WERI-Rb-1 (cell line): ENCODE data around the gene SLC29A3.

ENCODE experiments used
- DNase-seq: peaks from one replicate; pipeline ENCODE4 v3.0.0-alpha.2; 2020
- H3K27ac ChIP-seq: fragments of 250-450 bp; sonication (Bioruptor Pico); 2 replicates; pipeline ENCODE4 v1.5.1; 2020; ENCODE audit warnings: mild to moderate bottlenecking, moderate library complexity
- H3K27me3 ChIP-seq: fragments of 250-450 bp; sonication (Bioruptor Pico); 2 replicates; pipeline ENCODE4 v1.5.1; 2021; ENCODE audit warnings: mild to moderate bottlenecking, low read depth, moderate library complexity; ENCODE audit not compliant: insufficient read depth, severe bottlenecking
- H3K36me3 ChIP-seq: fragments of 250-450 bp; sonication (Bioruptor Pico); 2 replicates; pipeline ENCODE4 v1.5.1; 2020; ENCODE audit warnings: mild to moderate bottlenecking, moderate library complexity
- H3K4me3 ChIP-seq: 2 replicates; pipeline ENCODE4 v1.5.1; 2011; ENCODE audit warnings: low read depth, mild to moderate bottlenecking, control low read depth, low read length
- H3K9me3 ChIP-seq: fragments of 250-450 bp; sonication (Bioruptor Pico); 2 replicates; pipeline ENCODE4 v1.5.1; 2021; ENCODE audit warnings: mild to moderate bottlenecking, moderate library complexity; ENCODE audit not compliant: severe bottlenecking
- TF ChIP-seq, protein P1 (sequence below): IDR thresholded peaks from 2 replicates; pipeline ENCODE4 v1.5.1; 2011; ENCODE audit warnings: low read depth, mild to moderate bottlenecking, control low read depth, inconsistent platforms, low read length

SLC29A3 gene

DNA sequence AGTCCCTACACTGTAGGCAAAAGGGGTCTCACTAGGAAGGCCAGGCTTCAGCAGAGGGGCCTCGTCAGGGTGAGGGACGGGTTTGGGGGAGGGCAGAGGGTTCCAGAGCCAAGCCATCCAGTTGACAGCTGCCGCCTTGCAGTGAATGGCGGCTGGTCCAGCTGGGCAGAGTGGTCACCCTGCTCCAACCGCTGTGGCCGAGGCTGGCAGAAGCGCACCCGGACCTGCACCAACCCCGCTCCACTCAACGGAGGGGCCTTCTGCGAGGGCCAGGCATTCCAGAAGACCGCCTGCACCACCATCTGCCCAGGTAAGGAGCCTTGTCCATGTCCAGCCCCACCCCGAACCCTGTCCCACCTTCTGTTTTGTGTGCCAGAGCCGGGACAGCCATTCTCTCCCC is 31.6 kb upstream of the SLC29A3 start:
- Histone ChIP-seq H3K36me3 (peaks cover 43% of the 10 kb centered on the region), H3K27ac (no peak overlapping the region), H3K9me3 (no peaks in the 10 kb centered on the region), H3K27me3 (no peaks in the 10 kb centered on the region), H3K4me3 (no peak overlapping the region)
- DNase-seq: no peak
- TF ChIP-seq, protein P1, sequence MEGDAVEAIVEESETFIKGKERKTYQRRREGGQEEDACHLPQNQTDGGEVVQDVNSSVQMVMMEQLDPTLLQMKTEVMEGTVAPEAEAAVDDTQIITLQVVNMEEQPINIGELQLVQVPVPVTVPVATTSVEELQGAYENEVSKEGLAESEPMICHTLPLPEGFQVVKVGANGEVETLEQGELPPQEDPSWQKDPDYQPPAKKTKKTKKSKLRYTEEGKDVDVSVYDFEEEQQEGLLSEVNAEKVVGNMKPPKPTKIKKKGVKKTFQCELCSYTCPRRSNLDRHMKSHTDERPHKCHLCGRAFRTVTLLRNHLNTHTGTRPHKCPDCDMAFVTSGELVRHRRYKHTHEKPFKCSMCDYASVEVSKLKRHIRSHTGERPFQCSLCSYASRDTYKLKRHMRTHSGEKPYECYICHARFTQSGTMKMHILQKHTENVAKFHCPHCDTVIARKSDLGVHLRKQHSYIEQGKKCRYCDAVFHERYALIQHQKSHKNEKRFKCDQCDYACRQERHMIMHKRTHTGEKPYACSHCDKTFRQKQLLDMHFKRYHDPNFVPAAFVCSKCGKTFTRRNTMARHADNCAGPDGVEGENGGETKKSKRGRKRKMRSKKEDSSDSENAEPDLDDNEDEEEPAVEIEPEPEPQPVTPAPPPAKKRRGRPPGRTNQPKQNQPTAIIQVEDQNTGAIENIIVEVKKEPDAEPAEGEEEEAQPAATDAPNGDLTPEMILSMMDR: no peak

DNA sequence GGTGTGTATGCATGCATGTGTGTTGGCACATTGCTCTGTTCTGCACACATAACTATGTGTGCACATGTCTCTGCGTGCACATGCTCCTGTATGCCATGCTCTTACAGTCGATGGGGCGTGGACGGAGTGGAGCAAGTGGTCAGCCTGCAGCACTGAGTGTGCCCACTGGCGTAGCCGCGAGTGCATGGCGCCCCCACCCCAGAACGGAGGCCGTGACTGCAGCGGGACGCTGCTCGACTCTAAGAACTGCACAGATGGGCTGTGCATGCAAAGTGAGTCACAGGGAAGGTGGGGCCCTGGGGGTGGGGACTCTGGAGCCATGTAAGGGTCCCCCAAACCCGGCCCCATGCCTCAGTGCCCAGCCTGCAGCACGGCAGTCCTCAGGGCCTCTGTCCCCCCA is 30.6 kb upstream of the SLC29A3 start:
- no peak for DNase-seq
- Histone ChIP-seq H3K4me3 (no peak overlapping the region), H3K27ac (no peak overlapping the region), H3K36me3 (peaks cover 46% of the 10 kb centered on the region), H3K9me3 (no peaks in the 10 kb centered on the region), H3K27me3 (no peaks in the 10 kb centered on the region)
- TF ChIP-seq, protein P1: no peak

- H3K36me3 ChIP-seq: peaks cover 47% of the 10 kb centered on the region
- H3K27me3 ChIP-seq: no peaks in the 10 kb centered on the region
- no peak for DNase-seq
- H3K4me3 ChIP-seq: no peak overlapping the region
- no peaks in the 10 kb centered on the region for H3K9me3 ChIP-seq
- TF ChIP-seq, protein P1: no peak
- H3K27ac ChIP-seq: no peak overlapping the region
Observed at GRCh38 chr10:71289421-71290130, 29.5 kb upstream of the SLC29A3 start.

GRCh38 chr10:71290331-71290730 is 28.7 kb upstream of the SLC29A3 start:
- Histone ChIP-seq H3K27me3 (no peaks in the 10 kb centered on the region), H3K4me3 (no peak overlapping the region), H3K27ac (no peak overlapping the region), H3K9me3 (no peaks in the 10 kb centered on the region), H3K36me3 (peaks cover 43% of the 10 kb centered on the region)
- TF ChIP-seq, protein P1: no peak
- no peak for DNase-seq

GRCh38 chr10:71290806-71291527 is 28.1 kb upstream of the SLC29A3 start:
- DNase-seq: no peak
- no peaks in the 10 kb centered on the region for H3K9me3 ChIP-seq
- H3K4me3 ChIP-seq: no peak overlapping the region
- H3K27me3 ChIP-seq: no peaks in the 10 kb centered on the region
- no peak overlapping the region for H3K27ac ChIP-seq
- TF ChIP-seq, protein P1: no peak
- peaks cover 43% of the 10 kb centered on the region for H3K36me3 ChIP-seq

- peaks cover 39% of the 10 kb centered on the region for H3K36me3 ChIP-seq
- TF ChIP-seq, protein P1: no peak
- H3K9me3 ChIP-seq: no peaks in the 10 kb centered on the region
- H3K4me3 ChIP-seq: no peak overlapping the region
- H3K27ac ChIP-seq: no peak overlapping the region
- H3K27me3 ChIP-seq: no peaks in the 10 kb centered on the region
- DNase-seq: no peak
Observed at GRCh38 chr10:71291528-71291900, 27.5 kb upstream of the SLC29A3 start.
